CD8-positive, alpha-beta memory T cell (primary cell): ENCODE measurements around the gene ATOX1. TPM values are rescaled to one million over a fixed set of nuclear protein-coding genes. Genes with fewer than 3 reads are reported as not detected.

Experiments
- CTCF ChIA-PET: fragments of 350-600 bp; sonication (Branson Sonifier 250); formaldehyde crosslinking; loops from one replicate; lab custom pipeline; 2021; ENCODE audit warnings: antibody characterized with exemption; lab: Charles Lee
- POLR2A ChIA-PET: fragments of 350-600 bp; sonication (Branson Sonifier 250); formaldehyde crosslinking; loops from one replicate; lab custom pipeline; 2021; ENCODE audit warnings: antibody characterized with exemption; lab: Charles Lee
- DNase-seq, 5 donors: peaks; one replicate each; pipeline versions ENCODE4 v3.0.0 to v3.0.0-alpha.2; 2020 to 2022; ENCODE audit warnings: mixed read lengths in 1 of 5
- H3K27ac ChIP-seq: one replicate; pipeline ENCODE4 v1.7.0; 2013; ENCODE audit warnings: low read depth, mild to moderate bottlenecking, low read length, moderate library complexity
- H3K27me3 ChIP-seq: 2 replicates; pipeline ENCODE4 v1.7.0; 2013; ENCODE audit warnings: low read length, mild to moderate bottlenecking; ENCODE audit not compliant: insufficient read depth, poor library complexity, severe bottlenecking
- H3K36me3 ChIP-seq: 2 replicates; pipeline ENCODE4 v1.7.0; 2013; ENCODE audit warnings: mild to moderate bottlenecking, low read length, moderate library complexity; ENCODE audit not compliant: insufficient read depth
- H3K4me1 ChIP-seq: 2 replicates; pipeline ENCODE4 v1.7.0; 2013; ENCODE audit warnings: mild to moderate bottlenecking, low read length, moderate library complexity; ENCODE audit not compliant: insufficient read depth
- H3K4me3 ChIP-seq: 2 replicates; pipeline ENCODE4 v1.7.0; 2013; ENCODE audit warnings: mild to moderate bottlenecking, low read length
- H3K9me3 ChIP-seq: 2 replicates; pipeline ENCODE4 v1.7.0; 2013; ENCODE audit warnings: mild to moderate bottlenecking, low read length
- H3K27ac Mint-ChIP-seq, 8 donors: one replicate each; pipeline ENCODE4 v1.8.0; 2020 to 2021; ENCODE audit warnings: mixed read lengths in 8 of 8, mild to moderate bottlenecking in 6 of 8, inconsistent platforms in 3 of 8, moderate library complexity in 3 of 8
- H3K27me3 Mint-ChIP-seq, 2 donors: one replicate each; pipeline ENCODE4 v1.8.0; 2020 to 2021; ENCODE audit warnings: mixed read lengths in 2 of 2, mild to moderate bottlenecking in 1 of 2, moderate library complexity in 1 of 2
- H3K36me3 Mint-ChIP-seq, 3 donors: one replicate each; pipeline ENCODE4 v1.8.0; 2020 to 2021; ENCODE audit warnings: mixed read lengths in 3 of 3, inconsistent platforms in 1 of 3, mild to moderate bottlenecking in 1 of 3
- H3K4me1 Mint-ChIP-seq, 3 donors: one replicate each; pipeline ENCODE4 v1.8.0; 2020 to 2021; ENCODE audit warnings: mixed read lengths in 3 of 3, inconsistent platforms in 1 of 3, mild to moderate bottlenecking in 1 of 3
- H3K4me3 Mint-ChIP-seq, 7 donors: one replicate each; pipeline ENCODE4 v1.8.0; 2020 to 2021; ENCODE audit warnings: mixed read lengths in 7 of 7, mild to moderate bottlenecking in 6 of 7, moderate library complexity in 4 of 7, inconsistent platforms in 2 of 7
- H3K9me3 Mint-ChIP-seq, 5 donors: one replicate each; pipeline ENCODE4 v1.8.0; 2020 to 2022; ENCODE audit warnings: mixed read lengths in 5 of 5, mild to moderate bottlenecking in 3 of 5, moderate library complexity in 2 of 5, inconsistent platforms in 1 of 5
- polyA plus RNA-seq: library from polyadenylated mRNA; unstranded; fragments of 300-500 nt; fragmentation: Illumina TruSeq; gene quantifications from one replicate; pipeline ENCODE4 v1.2.3, GENCODE V29; 2021
- total RNA-seq, 2 experiments: library from RNA; stranded (reverse); gene quantifications; one replicate each; pipeline ENCODE4 v1.2.3, GENCODE V29; 2021

ATOX1 gene
- total and polyA plus RNA-seq, 3 experiments from 2014 or later, result 67.7 to 103 (median 91.0) TPM

DNA sequence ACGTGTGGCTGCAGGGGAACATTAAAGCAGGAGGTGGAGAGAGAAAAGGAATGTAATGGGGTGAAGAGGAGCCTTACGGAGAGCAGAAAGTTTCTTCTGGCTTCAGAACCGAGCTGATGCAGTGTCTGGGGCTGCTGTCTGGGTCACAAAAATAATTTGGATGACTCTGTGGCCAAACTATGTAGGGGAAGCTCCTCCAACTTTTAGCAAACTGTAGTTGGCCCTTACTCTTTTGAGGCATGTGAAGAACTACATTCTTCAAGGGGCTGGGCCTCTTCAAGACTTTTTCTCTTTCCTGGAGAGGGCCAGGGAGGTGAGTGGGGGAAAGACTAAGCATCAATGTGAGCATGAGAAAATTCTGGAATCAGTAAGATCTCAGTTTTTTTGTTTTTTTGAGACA, 39.8 kb downstream of the ATOX1 start:
- Histone ChIP-seq H3K27me3 (no peaks in the 10 kb centered on the region), H3K4me1 (no peaks in the 10 kb centered on the region), H3K9me3 (no peaks in the 10 kb centered on the region), H3K4me3 (no peak overlapping the region), H3K36me3 (no peaks in the 10 kb centered on the region), H3K27ac (no peak overlapping the region)
- POLR2A ChIA-PET, result no interaction called here
- no peak overlapping the region for H3K27ac Mint-ChIP-seq
- DNase-seq, result no peak
- H3K27me3 Mint-ChIP-seq, result peaks cover 0 to 4% of the 10 kb centered on the region in 2 donors
- no peaks in the 10 kb centered on the region for H3K4me1 Mint-ChIP-seq
- peaks cover 0 to 6% (median 0%) of the 10 kb centered on the region in 5 donors for H3K9me3 Mint-ChIP-seq
- H3K36me3 Mint-ChIP-seq, result peaks cover 0 to 13% (median 2%) of the 10 kb centered on the region in 3 donors
- CTCF ChIA-PET, result no interaction called here
- no peak overlapping the region for H3K4me3 Mint-ChIP-seq

DNA sequence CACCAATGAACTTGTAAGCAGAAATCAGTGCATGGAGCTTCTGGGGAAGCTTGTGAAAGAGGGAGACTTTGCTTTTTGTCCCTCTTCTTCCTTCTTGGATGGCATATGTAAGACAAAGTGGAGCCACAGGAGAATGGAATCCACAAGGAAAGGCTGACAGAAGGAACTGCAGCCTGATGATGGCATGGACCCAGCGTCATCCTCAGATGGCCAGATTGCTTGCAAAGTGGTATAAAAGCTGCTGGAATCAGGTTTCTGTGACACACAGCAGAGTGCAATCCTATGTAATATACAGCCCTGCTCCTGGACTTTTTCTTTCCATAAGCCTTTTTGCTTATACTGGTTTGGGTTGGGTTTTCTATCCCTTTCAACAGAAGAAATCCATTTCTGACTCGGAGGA, 40.3 kb downstream of the ATOX1 start:
- CTCF ChIA-PET, result no interaction called here
- peaks cover under 1 to 5% of the 10 kb centered on the region in 2 donors for H3K27me3 Mint-ChIP-seq

DNA sequence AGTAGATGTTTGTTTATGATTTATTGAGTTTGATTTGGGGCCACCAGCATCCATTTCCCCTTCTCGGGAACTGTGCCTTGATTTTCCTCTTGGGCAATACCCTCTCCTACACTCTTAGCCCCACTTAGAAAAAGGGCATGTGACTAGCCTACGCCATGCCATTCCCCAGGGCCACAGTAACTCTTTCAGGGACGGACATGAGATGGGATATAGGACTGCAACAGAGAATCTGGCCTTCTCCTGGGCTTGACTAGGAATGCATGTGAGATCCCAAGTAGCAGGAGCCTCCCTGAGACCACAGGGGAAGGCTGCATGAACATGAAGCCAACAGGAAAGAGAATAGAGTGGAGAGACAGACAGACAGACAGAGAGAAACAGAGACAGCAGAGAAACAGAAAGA, 41.0 kb downstream of the ATOX1 start:
- Mint-ChIP-seq H3K4me3 (no peak overlapping the region), H3K36me3 (peaks cover 0 to 20% (median 2%) of the 10 kb centered on the region in 3 donors), H3K27me3 (peaks cover 7 to 9% of the 10 kb centered on the region in 2 donors), H3K9me3 (peaks cover under 1 to 14% (median 4%) of the 10 kb centered on the region in 5 donors), H3K4me1 (no peaks in the 10 kb centered on the region), H3K27ac (peak overlapping the region in 2 of 8 donors; percentile 0 to 2)
- ChIA-PET POLR2A (no interaction called here), CTCF (no interaction called here)
- Histone ChIP-seq H3K36me3 (no peaks in the 10 kb centered on the region), H3K9me3 (no peaks in the 10 kb centered on the region), H3K27me3 (no peaks in the 10 kb centered on the region), H3K4me1 (no peaks in the 10 kb centered on the region), H3K4me3 (no peak overlapping the region), H3K27ac (no peak overlapping the region)
- DNase-seq, result no peak

More for the DNA sequence above, 40.3 kb downstream of the ATOX1 start:
- no peak for DNase-seq
- H3K9me3 Mint-ChIP-seq, result peaks cover 0 to 6% (median 0%) of the 10 kb centered on the region in 5 donors
- POLR2A ChIA-PET, result no interaction called here
- peaks cover 0 to 13% (median 2%) of the 10 kb centered on the region in 3 donors for H3K36me3 Mint-ChIP-seq
- H3K9me3 ChIP-seq, result no peaks in the 10 kb centered on the region
- H3K4me1 ChIP-seq, result no peaks in the 10 kb centered on the region
- H3K4me3 ChIP-seq, result no peak overlapping the region
- no peak overlapping the region for H3K27ac Mint-ChIP-seq
- no peaks in the 10 kb centered on the region for H3K27me3 ChIP-seq
- no peaks in the 10 kb centered on the region for H3K4me1 Mint-ChIP-seq
- H3K36me3 ChIP-seq, result no peaks in the 10 kb centered on the region
- H3K27ac ChIP-seq, result no peak overlapping the region
- no peak overlapping the region for H3K4me3 Mint-ChIP-seq

DNA sequence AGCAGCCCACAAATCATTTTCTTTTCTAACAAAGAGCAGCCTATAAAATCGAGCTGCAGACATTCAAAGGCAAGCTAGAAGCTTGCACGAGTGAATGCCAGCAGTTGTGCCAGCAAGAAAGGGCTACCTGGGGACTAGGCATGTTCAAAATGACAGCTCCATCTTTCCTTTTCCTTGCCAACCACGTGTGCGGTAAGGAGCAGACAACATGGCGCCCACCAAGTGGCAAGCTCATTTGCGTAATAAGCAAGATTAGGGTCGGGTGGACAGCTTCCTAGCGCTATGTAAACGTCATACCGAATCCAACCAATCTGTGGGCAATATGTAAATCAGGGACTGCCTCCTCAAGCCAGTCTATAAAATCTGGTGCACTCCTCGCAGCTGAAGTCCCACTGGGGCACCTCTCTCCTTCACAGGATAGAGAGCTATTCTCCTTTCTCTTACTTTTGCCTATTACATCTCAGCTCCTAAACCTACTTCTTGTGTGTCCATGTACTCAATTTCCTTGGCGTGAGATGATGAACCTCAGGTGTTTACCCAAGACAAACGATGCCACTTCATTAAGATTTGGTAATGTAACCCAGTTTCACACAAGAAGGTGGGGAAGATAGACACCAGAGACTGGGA, 49.2 kb downstream of the ATOX1 start:
- peaks cover 0 to 11% (median 2%) of the 10 kb centered on the region in 3 donors for H3K36me3 Mint-ChIP-seq
- Histone ChIP-seq H3K27me3 (no peaks in the 10 kb centered on the region), H3K9me3 (no peaks in the 10 kb centered on the region), H3K36me3 (no peaks in the 10 kb centered on the region), H3K27ac (no peak overlapping the region), H3K4me1 (no peaks in the 10 kb centered on the region), H3K4me3 (no peak overlapping the region)
- no peak for DNase-seq
- peaks cover 2 to 8% (median 5%) of the 10 kb centered on the region in 5 donors for H3K9me3 Mint-ChIP-seq
- H3K4me3 Mint-ChIP-seq, result no peak overlapping the region
- no peaks in the 10 kb centered on the region for H3K4me1 Mint-ChIP-seq
- POLR2A ChIA-PET, result no interaction called here
- peaks cover 9 to 20% of the 10 kb centered on the region in 2 donors for H3K27me3 Mint-ChIP-seq
- no peak overlapping the region for H3K27ac Mint-ChIP-seq
- CTCF ChIA-PET, result interaction anchor here (0.6 kb wide), 1 partner anchor 165 kb away, joined by 4 read pairs; no protein-coding TSS in a partner anchor

DNA sequence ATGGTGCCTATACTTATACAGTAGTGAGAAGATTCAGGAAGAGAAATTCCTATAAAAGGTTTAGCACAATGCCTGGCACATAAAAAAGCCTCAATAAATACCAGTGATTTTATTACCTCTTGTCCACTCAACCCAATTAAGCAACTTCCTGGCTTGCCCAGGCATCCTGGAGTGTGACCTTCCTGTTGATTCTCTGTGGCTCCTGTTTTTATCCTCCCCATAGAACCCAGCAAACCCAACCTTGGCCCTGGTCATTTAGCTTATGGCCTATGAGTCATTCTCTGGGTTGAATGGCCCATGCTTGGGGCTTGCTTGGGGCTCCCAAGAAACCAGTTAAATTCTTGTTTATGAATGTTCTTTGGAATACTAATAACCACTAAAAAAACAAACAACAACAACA, 50.3 kb downstream of the ATOX1 start:
- Histone ChIP-seq H3K4me1 (no peaks in the 10 kb centered on the region), H3K27ac (no peak overlapping the region), H3K36me3 (no peaks in the 10 kb centered on the region), H3K27me3 (no peaks in the 10 kb centered on the region), H3K4me3 (no peak overlapping the region), H3K9me3 (no peaks in the 10 kb centered on the region)
- H3K27me3 Mint-ChIP-seq, result peaks cover 9 to 18% of the 10 kb centered on the region in 2 donors
- H3K4me3 Mint-ChIP-seq, result no peak overlapping the region
- no peak for DNase-seq
- H3K27ac Mint-ChIP-seq, result no peak overlapping the region
- H3K9me3 Mint-ChIP-seq, result peaks cover 2 to 7% (median 5%) of the 10 kb centered on the region in 5 donors
- ChIA-PET CTCF (no interaction called here), POLR2A (no interaction called here)
- no peaks in the 10 kb centered on the region for H3K4me1 Mint-ChIP-seq
- H3K36me3 Mint-ChIP-seq, result peaks cover 0 to 11% (median 2%) of the 10 kb centered on the region in 3 donors

DNA sequence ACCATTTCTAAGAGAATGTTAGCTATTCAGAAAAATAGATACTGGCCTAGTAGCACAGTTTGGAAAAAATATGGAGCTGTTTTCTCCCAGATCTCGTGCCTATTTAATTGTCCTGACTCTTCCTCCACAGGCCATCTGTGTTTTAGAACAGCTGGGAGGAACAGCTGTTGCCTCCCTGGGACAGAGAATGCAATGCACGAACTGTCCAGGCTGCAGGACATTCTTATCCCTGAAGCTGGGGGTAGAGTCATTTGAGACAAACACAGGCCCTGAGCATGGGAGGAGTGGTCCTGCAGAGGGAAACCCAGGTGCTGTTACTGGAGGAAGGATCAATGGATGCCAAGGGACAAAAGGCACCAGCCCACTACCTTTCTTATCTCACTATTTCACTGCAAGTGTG, 50.9 kb downstream of the ATOX1 start:
- CTCF ChIA-PET, result interaction anchor here (0.7 kb wide), 1 partner anchor 573 kb away, joined by 3 read pairs; no protein-coding TSS in a partner anchor
- Histone ChIP-seq H3K27me3 (no peaks in the 10 kb centered on the region), H3K36me3 (no peaks in the 10 kb centered on the region), H3K4me1 (no peaks in the 10 kb centered on the region), H3K9me3 (no peaks in the 10 kb centered on the region), H3K27ac (no peak overlapping the region), H3K4me3 (no peak overlapping the region)
- POLR2A ChIA-PET, result no interaction called here
- Mint-ChIP-seq H3K27me3 (peaks cover 4 to 14% of the 10 kb centered on the region in 2 donors), H3K4me1 (no peaks in the 10 kb centered on the region), H3K9me3 (peaks cover 0 to 2% (median 2%) of the 10 kb centered on the region in 5 donors), H3K27ac (no peak overlapping the region), H3K4me3 (no peak overlapping the region), H3K36me3 (peaks cover 0 to 5% (median 2%) of the 10 kb centered on the region in 3 donors)
- no peak for DNase-seq

DNA sequence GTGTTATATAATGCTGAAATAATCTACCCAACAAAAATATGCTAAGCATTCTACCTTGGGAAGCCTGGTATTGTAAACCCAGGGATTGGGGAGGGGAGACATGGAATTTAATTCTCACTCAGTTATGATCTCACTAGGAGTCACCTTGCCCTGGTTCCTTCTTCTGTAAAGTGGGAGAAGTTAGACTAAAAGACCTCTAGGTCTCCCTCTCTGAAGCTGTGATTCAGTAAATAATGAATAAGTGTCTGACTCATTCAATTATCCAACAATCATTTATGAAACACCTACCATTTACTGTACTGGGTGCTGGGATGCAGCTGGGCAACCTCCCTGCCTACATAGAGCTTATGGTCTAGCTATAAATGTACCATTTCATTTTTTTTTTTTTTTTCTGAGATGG, 51.5 kb downstream of the ATOX1 start:
- Histone ChIP-seq H3K27me3 (no peaks in the 10 kb centered on the region), H3K36me3 (no peaks in the 10 kb centered on the region), H3K4me1 (no peaks in the 10 kb centered on the region), H3K9me3 (no peaks in the 10 kb centered on the region), H3K4me3 (no peak overlapping the region), H3K27ac (no peak overlapping the region)
- H3K9me3 Mint-ChIP-seq, result no peaks in the 10 kb centered on the region
- DNase-seq, result no peak
- H3K36me3 Mint-ChIP-seq, result peaks cover 0 to 2% (median 0%) of the 10 kb centered on the region in 3 donors
- H3K27ac Mint-ChIP-seq, result no peak overlapping the region
- CTCF ChIA-PET, result interaction anchor here (0.7 kb wide), 1 partner anchor 573 kb away, joined by 3 read pairs; no protein-coding TSS in a partner anchor
- H3K27me3 Mint-ChIP-seq, result peaks cover 0 to 9% of the 10 kb centered on the region in 2 donors
- no peaks in the 10 kb centered on the region for H3K4me1 Mint-ChIP-seq
- H3K4me3 Mint-ChIP-seq, result no peak overlapping the region
- POLR2A ChIA-PET, result no interaction called here

DNA sequence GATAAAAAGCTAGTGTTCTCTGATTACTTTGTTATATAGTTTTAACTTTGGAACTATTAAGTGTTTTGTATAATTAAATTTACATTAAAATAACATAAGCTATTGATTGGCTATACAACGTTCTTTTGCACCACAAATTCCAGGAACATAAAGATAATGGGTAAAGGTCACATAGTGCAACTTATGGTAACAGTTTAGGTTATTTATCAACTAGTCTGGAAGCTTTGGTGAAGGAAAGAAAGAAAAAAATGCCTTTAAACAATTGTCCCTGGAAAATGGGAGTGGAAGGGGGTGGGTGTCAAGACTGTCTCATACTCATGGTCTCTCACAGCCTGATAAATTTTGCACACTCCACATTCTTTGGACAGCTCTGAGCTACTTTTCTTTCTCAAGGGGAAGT, 54.7 kb downstream of the ATOX1 start:
- no peak for DNase-seq
- Histone ChIP-seq H3K4me1 (no peaks in the 10 kb centered on the region), H3K4me3 (no peak overlapping the region), H3K36me3 (no peaks in the 10 kb centered on the region), H3K9me3 (no peaks in the 10 kb centered on the region), H3K27me3 (no peaks in the 10 kb centered on the region), H3K27ac (no peak overlapping the region)
- peaks cover 3 to 9% of the 10 kb centered on the region in 2 donors for H3K27me3 Mint-ChIP-seq
- H3K9me3 Mint-ChIP-seq, result no peaks in the 10 kb centered on the region
- peaks cover 0 to 2% (median 0%) of the 10 kb centered on the region in 3 donors for H3K36me3 Mint-ChIP-seq
- no peak overlapping the region for H3K27ac Mint-ChIP-seq
- CTCF ChIA-PET, result no interaction called here
- H3K4me3 Mint-ChIP-seq, result no peak overlapping the region
- POLR2A ChIA-PET, result no interaction called here
- H3K4me1 Mint-ChIP-seq, result no peaks in the 10 kb centered on the region
